Pons (tissue), 1 donor: ENCODE data around the gene LHFPL5.

Experiments used
- DNase-seq: peaks from one replicate; pipeline ENCODE4 v3.0.0-alpha.2; 2016; ENCODE audit warnings: low spot score

The LHFPL5 gene

GRCh38 chr6:35804996-35805736, at the start of gene LHFPL5:
LHFPL5 (plus strand) TSS chr6:35805352; CDS start chr6:35805671, 319 bp downstream.
- no peak for DNase-seq

GRCh38 chr6:35757456-35758123, 47.6 kb upstream of the LHFPL5 start:
- no peak for DNase-seq

GRCh38 chr6:35759426-35759825, 45.7 kb upstream of the LHFPL5 start:
- DNase-seq: no peak

DNA sequence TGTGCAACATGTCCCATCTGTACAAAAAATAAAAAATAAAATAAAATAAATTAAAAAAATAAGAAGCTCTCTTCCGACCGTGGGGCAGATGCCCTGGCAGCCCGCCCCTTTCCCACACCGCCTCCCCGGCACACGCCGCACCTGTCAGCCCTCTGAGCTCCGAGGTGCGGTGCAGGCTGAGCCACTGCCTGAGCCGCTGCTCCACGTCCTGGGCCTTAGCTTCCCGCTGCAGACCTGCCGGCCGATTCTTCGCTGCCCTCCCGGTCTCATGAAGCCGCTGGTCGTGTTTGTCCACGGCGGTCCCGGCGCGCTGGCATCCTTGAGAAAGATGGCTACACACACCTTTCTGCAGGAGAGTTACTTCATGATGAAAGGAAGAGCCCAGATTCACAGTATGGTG, 39.4 kb upstream of the LHFPL5 start:
- no peak for DNase-seq

DNA sequence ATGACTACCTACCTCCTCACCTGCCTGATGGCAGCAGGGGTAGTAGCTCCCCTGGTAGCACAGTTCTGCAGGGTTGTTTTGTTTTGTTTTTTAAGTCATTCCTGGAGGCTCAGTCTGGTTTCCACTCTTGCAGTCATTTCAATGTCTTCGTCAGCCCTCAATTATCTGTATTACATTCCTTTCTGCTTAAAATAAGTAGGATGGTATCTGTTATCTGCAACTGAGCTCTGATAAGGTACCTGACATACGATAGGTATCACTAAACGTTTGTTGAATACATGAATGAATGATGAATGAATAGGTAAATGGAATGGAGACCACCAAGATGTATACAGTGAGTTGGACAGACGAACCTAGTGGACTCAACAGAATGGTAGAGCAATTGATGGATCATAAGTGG, 35.9 kb upstream of the LHFPL5 start:
- no peak for DNase-seq

DNA sequence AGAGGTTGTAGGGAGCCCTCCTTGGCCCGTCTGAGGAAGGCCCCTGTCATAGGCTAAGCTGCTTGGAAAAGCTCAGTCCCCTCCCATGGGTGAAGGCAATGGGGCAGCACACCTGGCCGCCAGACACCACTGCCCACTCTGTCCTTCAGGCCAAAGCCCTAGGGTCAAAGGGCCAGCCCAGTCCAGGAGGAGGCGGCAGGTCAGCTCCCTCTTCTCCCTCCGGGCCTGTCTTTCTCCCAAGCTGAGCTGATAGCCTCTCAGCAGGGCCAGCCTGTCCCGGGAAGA, 33.9 kb upstream of the LHFPL5 start:
- no peak for DNase-seq

GRCh38 chr6:35774116-35774794, 30.9 kb upstream of the LHFPL5 start:
- no peak for DNase-seq

GRCh38 chr6:35775031-35775430, 30.1 kb upstream of the LHFPL5 start:
- DNase-seq: no peak

DNA sequence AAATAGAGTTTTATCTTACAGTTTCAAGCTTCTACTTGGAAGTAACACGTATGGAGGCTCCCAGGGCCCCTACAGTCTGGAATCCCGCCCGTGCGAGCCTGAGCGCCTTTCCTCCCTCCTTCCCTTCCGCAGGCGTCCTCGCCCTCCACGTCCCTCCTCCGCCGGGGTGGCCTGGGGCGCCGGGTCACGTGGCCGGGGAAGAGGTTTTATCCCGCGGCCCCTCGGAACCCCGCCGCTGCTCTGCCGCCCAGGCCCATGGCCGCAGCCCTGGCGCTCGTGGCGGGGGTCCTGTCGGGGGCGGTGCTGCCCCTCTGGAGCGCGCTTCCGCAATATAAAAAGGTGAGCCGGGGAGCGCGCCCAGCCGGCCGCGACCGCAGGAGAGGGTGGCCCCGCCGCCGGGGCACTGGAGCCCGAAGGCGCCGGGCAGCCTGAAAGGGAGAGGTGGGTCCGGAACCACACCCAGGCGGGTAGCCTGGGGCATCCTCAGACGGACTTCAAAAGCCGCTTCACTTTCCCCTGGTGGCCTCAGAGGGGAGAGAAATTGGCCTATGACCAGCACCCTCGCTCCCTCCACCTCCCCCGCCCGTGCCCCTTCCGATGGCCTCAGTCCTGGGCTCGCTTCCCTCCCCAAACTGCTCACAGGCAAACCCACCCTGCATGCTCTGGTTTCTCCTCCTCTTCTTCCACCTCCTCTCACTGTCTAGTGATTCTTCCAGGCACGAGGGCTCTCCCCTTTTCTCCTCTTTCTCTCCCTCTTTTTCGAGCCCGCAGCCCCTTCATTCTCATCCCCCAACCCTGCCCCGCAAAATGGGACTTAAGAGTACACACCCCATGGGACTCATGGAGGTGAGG, 28.6 kb upstream of the LHFPL5 start, which contains the start of gene CLPSL2:
CLPSL2 (plus strand) TSS at position 235 of the 852 bp plus-strand sequence; CDS start at position 256, 21 bp downstream.
- DNase-seq: no peak

DNA sequence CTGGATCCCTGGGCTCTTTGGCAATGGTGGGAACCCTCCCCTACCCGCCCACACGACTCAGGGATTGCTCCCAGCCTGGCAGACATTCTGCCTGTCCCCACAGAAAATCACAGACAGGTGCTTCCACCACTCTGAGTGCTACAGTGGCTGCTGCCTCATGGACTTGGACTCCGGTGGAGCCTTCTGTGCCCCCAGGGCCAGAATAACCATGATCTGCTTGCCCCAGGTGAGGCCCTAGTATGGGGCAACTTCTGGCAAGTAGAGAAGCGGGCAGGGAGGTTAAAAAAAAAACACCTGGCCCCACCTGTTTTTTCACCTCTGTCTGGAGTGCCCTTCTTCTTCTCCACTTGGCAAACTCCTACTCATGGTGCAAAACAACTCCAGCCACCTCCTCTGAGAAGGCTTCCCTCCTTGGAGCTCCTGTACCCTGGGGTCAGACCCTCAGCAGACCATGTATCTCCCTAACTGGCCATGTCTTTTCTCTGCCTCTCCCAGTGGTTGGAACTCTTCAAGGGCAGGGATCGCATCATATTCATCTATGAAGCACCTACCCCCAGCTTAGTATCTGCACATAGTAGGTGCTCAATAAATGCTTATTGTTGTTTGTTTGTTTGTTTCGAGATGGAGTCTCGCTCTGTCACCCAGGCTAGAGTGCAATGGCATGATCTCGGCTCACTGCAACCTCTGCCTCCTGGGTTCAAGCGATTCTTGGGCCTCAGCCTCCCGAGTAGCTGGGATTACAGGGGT, 27.6 kb upstream of the LHFPL5 start:
- DNase-seq: no peak

DNA sequence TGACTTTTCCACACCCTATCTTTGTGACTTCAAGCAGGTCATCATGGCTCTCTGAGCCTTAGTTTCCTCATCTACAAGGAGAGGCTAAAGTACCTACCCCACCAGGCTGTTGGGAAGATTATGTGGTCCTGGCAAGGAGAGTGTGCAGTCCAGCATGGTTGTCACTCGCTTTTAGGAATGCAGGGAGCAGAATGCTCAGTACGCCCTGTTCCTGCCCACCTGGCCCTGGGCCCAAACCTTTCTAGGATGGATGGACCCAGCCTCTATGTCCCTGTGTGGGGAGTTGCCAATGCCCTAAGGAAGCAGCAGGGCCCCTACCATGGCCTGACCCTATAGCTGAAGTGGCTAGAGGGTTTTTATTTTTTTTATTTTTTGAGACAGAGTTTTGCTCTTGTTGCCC, 26.7 kb upstream of the LHFPL5 start:
- DNase-seq: no peak

DNA sequence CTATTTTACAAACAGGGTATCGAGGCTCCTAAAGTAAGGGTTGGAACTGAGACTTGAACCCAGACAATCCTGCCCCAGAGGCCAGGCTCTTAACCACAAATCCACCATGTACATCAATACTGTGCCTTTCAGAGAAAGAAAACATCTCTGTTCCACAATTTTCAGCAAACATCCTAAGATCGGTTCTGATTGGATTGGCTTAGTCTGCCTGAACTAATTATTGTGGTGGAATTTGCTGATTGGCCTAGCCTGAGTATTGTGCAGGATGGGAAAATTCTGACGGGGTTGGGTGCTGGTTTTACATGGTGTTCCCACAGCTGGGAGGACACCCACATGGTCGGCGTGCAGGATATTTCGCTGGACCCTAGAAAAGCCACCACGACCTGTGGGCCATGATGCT, 24.4 kb upstream of the LHFPL5 start, which contains the start of gene CLPSL1:
CLPSL1 (plus strand) TSS at position 301 of the 400 bp plus-strand sequence; CDS start at position 393, 92 bp downstream.
- no peak for DNase-seq

DNA sequence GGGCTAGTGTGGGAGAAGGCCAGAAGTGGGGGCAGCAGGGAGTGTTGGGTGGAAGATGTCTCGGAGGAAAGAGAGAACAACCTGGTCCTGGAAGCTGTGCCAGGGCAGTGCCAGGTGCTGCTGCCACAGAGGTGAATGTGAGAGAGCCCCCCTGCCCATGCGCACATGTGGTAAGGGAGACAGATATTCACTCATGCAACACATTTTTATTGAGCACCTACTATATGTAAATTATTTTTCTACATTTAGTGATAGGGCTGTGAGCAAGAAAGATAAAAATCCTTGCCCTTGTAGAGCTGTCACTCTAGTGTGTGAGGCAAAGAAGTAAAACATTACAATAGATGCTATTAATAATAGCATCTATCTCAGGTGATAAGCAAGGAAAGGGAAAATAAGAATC, 23.9 kb upstream of the LHFPL5 start:
- no peak for DNase-seq

DNA sequence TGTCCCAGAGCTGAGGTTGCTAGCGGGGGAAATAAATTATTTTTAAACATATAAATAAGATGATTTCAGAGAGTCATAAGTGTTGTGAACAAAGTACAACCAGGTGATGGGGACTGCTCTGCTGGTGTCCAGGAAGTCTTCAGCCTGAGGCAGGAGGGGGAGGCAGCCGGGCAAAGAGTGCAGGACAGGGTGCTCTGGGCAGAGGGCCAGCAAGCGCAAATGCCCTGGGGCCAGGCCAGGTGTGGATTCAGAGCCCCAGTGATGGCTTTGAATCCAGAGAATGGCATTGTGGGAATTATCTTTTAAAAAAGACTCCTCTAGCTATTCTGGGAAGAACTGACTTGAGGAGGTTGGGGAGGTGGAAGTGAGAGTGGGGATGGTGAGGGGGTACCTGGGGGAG, 22.7 kb upstream of the LHFPL5 start:
- DNase-seq: no peak

DNA sequence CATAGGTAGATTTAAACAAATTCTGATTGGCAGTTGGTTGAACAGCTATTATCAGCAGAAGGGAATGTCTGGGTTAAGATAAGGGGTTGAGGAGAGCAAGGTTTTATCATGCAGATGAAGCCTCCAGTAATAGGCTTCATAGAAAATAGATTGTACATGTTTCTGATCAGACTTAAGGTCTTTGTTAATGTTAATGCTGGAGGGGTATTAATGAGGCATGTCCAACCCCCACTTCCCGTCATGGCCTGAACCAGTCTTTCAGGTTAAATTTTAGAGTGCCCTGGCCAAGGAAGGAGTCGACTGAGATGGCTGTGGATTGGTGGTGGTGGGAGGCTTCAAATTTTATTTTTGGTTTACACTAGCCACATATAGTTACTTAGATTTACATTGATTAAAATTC, 21.0 kb upstream of the LHFPL5 start:
- no peak for DNase-seq

- DNase-seq: no peak
Observed at GRCh38 chr6:35786272-35786671, 18.9 kb upstream of the LHFPL5 start.

DNA sequence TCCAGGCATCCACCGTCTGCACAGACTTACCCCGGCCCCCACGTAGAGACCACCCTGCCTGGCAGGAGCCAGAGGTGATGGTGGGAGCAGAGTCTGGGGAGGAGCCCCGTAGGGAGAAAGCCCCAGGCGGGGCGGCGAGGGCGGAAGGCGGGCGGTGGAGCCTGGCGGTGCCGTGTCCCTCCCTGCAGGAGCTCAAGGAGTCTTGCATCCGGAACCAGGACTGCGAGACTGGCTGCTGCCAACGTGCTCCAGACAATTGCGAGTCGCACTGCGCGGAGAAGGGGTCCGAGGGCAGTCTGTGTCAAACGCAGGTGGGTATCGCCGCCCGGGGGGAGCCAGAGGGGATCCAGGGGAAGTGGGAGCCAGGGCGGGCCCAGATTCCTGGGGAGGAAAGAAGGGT, 18.3 kb upstream of the LHFPL5 start:
- DNase-seq: no peak

DNA sequence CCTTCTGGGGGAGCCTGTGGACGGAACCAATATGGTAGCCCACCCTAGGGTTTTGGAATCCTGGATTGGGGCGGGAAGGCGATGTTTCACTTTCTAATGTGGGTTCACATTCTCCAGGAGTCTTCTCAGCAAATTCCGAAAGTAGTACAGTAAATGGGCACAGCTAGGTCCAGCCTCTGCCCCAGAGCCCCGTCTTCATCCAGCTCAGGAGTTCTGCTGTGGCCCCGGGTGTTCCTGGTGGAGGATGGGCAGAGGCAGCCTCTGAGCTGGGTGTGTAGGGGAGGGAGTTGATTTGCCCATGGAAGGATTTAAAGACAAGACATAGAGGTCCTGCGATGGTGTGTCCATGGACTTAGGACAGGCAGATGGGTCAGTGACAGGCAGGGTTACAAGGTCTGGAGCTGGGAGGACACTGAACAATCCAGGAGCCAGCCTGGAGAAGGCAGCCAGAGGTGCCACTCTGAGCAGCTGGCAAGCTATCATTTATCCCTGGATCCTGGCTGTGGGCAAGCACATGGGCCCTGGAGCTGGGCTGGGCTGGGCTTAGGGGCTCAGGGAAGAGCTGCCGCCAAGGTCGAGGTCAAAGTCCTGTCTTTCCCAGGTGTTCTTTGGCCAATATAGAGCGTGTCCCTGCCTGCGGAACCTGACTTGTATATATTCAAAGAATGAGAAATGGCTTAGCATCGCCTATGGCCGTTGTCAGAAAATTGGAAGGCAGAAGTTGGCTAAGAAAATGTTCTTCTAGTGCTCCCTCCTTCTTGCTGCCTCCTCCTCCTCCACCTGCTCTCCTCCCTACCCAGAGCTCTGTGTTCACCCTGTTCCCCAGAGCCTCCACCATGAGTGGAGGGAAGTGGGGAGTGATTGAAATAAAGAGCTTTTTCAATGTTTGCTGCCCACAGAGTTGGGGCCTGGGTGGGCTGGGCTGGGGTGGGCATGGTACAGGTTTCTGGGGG, 17.6 kb upstream of the LHFPL5 start:
- no peak for DNase-seq

GRCh38 chr6:35788423-35788982, 16.6 kb upstream of the LHFPL5 start:
- no peak for DNase-seq

GRCh38 chr6:35790683-35791082, 14.5 kb upstream of the LHFPL5 start:
- DNase-seq: no peak
